SIG-M5 treated with dmso at 0.1 percent for 504 hours (cell line): Measurements from ENCODE around the gene DNAJB9.

Experiments used
- DNase-seq: peaks from one replicate; lab custom pipeline; 2025; ENCODE audit not compliant: unreplicated experiment; lab: John Stamatoyannopoulos, UW

Gene DNAJB9

DNA sequence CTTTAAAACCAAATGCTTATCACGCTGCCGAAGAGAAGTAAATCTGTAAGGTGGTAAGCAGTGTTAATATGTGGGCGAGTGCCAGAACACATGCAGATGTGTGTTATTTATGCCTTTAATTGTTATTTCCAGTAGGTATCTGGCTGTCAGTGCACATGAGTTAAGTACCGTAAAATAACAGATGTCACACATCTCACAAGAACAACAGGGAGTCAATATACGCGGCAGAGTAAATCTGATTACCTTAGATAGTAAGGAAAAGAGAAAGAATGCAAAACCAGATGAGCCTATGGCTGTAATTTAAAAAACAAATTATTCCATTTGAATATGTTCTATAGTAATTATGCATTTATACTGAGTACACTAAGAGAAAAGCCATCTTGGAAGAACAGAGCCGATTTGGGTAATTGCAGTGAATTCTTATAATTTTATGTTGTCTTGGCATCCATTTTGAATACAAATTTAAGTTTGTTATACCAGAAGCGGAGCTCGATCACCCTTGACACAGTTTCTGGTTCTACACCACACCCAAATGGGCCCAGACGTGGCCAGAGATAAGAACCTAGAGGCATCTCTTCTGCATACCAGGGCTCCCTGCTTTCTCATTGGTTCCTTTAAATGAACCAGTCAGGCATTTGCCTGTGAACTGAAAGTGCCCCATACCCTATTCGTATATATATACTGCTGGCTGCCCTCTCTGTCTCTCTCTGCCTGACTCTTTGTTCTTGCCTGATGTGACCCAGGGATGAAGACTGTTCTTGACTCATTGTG, 34.8 kb downstream of the DNAJB9 start:
- no peak for DNase-seq

DNA sequence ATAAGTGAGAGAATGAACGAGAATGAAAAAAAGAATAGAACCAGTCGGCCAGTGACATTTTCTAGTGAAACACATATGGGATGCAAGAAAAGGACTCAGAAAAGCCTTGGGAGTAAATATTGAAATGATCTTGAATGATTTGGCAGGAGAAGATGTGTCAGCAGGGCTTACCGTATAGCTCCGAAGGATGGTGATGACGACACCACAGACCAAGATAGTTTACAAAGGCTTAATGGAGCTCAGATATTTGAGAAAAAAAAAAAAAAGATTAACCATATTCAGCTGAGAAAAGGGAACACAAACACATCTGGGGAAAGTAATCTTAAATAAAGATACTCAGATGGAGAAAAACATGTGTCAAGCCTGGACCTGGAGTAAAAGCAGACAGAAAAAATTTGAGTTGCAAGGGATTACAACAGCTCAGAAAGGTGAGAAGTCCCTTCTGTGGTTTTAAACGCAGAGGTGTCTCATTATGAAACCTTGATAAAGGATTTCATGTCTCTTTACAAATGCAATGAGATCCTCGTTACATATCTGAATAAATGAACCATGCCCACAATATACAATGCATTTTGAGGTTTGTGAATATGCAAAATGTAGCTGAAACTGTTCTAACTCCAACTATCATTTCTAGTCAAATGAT, 36.0 kb downstream of the DNAJB9 start:
- DNase-seq, result no peak

DNA sequence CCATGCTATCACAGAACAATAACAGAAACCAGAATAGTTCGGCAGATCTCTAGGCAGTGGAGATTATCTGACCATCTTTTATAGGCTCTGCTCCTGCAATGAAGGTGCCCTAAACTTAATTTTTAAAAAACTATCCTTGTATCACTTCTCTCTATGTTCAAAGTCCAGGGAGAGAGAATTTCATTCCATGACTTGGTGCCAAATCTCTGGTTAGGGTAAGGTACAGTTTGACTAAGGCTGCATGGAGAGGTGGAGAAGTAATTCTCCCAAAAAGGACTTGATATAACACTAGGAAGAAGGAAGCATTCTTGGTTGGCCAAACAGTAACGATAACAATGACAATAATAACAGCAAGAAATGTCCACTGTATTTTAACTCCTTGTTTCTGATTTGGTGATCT, 40.0 kb downstream of the DNAJB9 start:
- no peak for DNase-seq

DNA sequence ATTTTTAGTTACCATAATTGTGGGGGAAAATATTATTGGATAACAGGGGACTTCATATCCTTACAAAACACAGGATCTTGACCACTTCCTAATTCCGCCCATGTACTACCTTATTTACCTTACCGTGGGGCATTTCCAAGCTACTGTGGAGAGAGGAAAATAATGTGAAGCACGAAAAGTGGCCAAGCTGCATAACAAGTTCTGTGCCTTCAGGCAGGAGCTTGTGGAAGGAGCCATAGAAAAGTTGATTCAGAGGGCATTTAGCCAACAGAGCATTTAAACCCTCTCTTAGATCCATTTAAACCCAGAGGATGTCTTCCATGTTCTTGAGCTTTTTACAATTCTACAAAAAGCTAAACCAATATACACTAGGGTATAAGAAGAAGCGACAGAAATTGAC, 41.6 kb downstream of the DNAJB9 start:
- DNase-seq, result peak; percentile 49

DNA sequence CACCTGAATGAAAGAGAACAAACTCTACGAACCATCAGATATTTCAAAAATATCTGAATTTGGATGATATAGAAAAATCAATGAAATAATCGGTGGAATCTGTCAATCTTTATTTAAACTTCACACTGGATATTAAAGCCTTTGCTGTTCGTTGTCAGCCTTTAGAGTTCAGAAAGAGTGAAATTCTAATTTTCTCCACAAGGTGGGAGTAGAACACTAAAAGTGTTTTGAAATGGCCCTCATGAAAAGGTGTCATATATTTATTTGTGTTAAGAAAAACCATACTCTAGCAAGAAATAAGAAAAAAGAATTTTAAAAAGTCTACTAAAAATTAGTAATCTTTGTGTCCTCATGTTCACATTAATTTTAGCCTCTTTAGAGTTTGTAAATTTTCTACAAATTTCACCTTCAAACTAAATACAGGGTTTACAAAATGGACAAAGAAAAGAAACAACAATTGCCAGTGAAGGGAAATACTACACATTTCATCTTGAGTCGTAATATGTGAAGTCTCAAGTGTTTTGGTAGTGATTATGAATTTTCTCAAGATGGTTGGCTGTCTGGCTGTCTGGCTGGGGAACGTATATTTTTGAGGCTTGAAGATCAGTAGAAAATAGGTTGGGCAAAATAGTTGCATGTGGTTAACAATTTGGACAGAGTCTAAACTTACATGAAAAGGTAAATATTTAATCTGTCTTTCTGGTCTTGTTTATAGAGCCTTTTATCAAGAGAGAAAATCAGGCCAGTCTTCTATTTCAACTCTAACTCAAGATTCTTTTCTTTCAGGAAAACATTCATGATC, 43.7 kb downstream of the DNAJB9 start:
- peak; percentile 61 for DNase-seq

DNA sequence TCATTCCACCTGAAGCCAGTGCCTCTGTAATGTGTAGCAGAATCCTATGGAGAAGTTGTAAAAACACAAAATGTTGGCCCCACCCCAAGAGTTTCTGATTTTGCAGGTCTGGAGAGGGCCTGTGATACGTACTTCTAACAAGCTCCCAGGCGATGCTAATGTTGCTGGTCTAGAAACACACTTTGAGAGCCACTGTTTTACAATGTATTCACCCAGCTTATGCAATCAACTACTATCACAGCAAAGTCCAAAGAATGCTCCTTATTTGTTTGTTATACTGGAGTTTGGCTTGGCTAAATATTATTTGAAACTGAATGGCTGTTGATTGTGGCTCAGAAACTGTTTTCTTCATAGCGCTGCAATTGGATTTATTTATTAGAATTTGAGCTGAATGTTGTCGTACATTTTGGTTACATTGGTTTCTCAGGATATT, 44.3 kb downstream of the DNAJB9 start:
- DNase-seq, result peak; percentile 61

DNA sequence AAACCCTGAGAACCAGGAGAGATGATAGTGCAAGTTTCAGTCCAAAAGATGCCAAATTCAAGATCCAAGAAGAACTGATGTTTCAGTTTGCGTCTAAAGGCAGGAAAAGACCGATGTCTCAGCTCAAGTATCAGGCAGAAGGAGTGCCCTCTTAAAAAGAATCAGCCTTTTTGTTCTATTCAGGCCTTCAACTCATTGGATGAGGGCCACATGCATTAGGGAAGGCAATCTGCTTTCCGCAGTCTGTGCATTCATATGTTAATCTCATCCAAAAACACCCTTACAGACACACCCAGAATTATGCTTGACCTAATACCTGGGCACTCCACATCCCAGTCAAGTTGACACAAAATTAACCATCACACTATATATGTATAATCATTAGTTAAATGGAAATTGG, 45.2 kb downstream of the DNAJB9 start:
- DNase-seq, result no peak

DNA sequence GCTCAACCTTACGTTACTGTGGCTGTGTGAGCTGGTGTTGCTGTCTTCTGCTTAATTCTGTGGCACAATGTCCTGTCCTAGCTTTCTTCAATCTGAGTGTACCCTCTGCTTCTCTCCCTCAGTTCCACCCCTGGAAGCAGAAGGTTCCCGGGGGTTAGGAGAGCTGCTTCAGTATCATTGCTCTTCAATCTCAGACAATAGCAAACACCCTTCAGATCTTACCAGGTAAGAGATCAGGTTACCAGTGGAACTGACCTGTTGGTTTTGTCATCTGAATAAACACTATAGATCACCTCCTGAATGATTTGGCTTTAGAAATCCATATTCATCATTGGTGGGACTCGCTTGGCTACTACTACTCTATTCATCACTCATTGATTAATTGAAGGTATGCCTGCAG, 48.4 kb downstream of the DNAJB9 start:
- no peak for DNase-seq

DNA sequence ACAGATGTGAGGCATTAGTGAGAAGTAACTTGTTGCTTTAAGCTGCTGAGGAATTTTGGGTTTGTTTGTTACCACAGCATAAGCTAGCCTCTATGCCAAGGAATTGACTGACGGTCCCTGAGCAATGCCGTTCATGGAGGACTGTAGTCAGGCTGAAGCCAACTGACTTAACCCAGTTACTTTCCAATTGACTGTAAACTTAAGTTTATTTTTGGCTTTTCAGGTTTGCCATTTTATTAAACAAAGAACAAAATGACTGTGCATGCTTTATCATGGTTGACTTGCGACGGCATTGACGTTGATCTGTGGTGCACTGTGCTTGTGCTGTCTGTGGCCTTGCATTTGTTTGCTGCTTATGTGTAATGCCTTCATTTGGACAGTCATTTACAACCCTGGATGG, 53.5 kb downstream of the DNAJB9 start:
- no peak for DNase-seq
